A673 (cell line): Measurements from ENCODE around the gene SCAMP5. TPM values are rescaled to one million over a fixed set of nuclear protein-coding genes. Genes with fewer than 3 reads are reported as not detected.

Experiments used
- BruUV-seq: library from RNA; stranded (reverse); fragments of 400-500 nt; replicated peaks from 2 replicates; lab custom pipeline; 2021; lab: Mats Ljungman, UMichigan
- CTCF ChIA-PET: fragments of 300-600 bp; sonication (Branson Sonifier 250); formaldehyde crosslinking; loops from one replicate; lab custom pipeline; 2022; ENCODE audit warnings: antibody characterized with exemption; lab: Charles Lee
- POLR2A ChIA-PET: fragments of 300-600 bp; sonication (Branson Sonifier 250); formaldehyde crosslinking; loops from one replicate; lab custom pipeline; 2022; ENCODE audit warnings: antibody characterized with exemption; ENCODE audit not compliant: low non-redundant PET; lab: Charles Lee
- DNase-seq: peaks from one replicate; pipeline ENCODE4 v3.0.0-alpha.2; 2015; ENCODE audit warnings: low spot score
- H3K27ac ChIP-seq: fragments of 200-600 bp; sonication (generic); 2 replicates; pipeline ENCODE4 v1.5.1; 2016; ENCODE audit warnings: mixed run types, low read depth, mild to moderate bottlenecking, mixed read lengths, antibody characterized with exemption, low read length; ENCODE audit not compliant: poor library complexity, severe bottlenecking
- H3K27me3 ChIP-seq: fragments of 200-600 bp; sonication (generic); replicated peaks from 2 replicates; pipeline ENCODE4 v1.6.1; 2017; ENCODE audit warnings: mixed run types, low read depth, mild to moderate bottlenecking, mixed read lengths, antibody characterized with exemption, low read length; ENCODE audit not compliant: insufficient read depth, poor library complexity
- H3K36me3 ChIP-seq: fragments of 200-600 bp; sonication (generic); 2 replicates; pipeline ENCODE4 v1.6.1; 2016; ENCODE audit warnings: mixed run types, mild to moderate bottlenecking, mixed read lengths, antibody characterized with exemption, low read length; ENCODE audit not compliant: insufficient read depth, poor library complexity, severe bottlenecking
- H3K4me1 ChIP-seq: fragments of 200-600 bp; sonication (generic); 2 replicates; pipeline ENCODE4 v1.6.1; 2017; ENCODE audit warnings: mixed run types, mild to moderate bottlenecking, mixed read lengths, antibody characterized with exemption, low read length; ENCODE audit not compliant: insufficient read depth, poor library complexity, severe bottlenecking
- H3K4me3 ChIP-seq: fragments of 200-600 bp; sonication (generic); 2 replicates; pipeline ENCODE4 v1.5.1; 2016; ENCODE audit warnings: low read depth, mixed run types, mild to moderate bottlenecking, mixed read lengths, low read length; ENCODE audit not compliant: poor library complexity, severe bottlenecking
- H3K9me3 ChIP-seq: fragments of 200-600 bp; sonication (generic); 2 replicates; pipeline ENCODE4 v1.6.1; 2016; ENCODE audit warnings: mixed run types, low read depth, mild to moderate bottlenecking, mixed read lengths, antibody characterized with exemption, low read length; ENCODE audit not compliant: poor library complexity, severe bottlenecking
- EZH2 ChIP-seq: fragments of 200-600 bp; sonication (generic); IDR thresholded peaks from 2 replicates; pipeline ENCODE4 v1.6.1; 2017; ENCODE audit warnings: borderline replicate concordance, low read depth, mild to moderate bottlenecking, mixed read lengths, antibody characterized with exemption, low read length; ENCODE audit not compliant: poor library complexity, severe bottlenecking
- intact Hi-C: fragments of 100-400 bp; cut with micrococcal nuclease; formaldehyde crosslinking; loops from one replicate; pipeline ENCODE4 v1.10.0; 2022; ENCODE audit not compliant: unreplicated experiment
- total RNA-seq: library from RNA; stranded (reverse); gene quantifications from 2 replicates; pipeline ENCODE4 v1.2.3, GENCODE V29; 2021
- TF ChIP-seq, protein P1 (sequence below): fragments of 300-800, 200-600 bp; sonication (generic); conservative IDR thresholded peaks from 2 replicates; pipeline ENCODE4 v1.5.1; 2017; ENCODE audit warnings: low read depth, mild to moderate bottlenecking, antibody characterized with exemption, low read length, moderate library complexity, mixed read lengths

SCAMP5 gene
- total RNA-seq, 1 experiment from 2014 or later, result 3.8 TPM

- no TSS peak for BruUV-seq
- no peak for DNase-seq
- H3K27ac ChIP-seq, result no peak overlapping the region
Observed at GRCh38 chr15:74995779-74996765, 709 bp downstream of the SCAMP5 start.

DNA sequence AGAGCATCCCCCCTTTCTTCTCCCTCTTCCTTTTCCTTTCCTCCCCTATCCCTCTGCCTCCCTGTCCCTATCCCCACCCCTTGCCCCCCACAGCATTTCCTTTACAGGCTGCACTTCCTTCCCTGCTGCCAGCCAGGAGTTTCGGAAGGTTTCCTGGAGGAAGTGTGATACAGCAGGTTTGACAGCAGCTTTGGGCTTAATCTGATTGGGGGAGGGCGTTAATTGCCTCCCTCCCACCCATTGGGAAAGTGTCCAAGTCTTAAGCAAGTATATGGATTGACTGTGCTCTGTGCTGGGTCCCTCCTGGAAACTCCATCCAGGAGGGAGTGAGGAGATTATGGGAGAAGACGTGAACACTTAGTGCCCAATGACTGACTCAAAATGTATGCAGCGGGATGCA, 1.8 kb downstream of the SCAMP5 start:
- CTCF ChIA-PET, result interaction anchor here (0.7 kb wide), 1 partner anchor 625 kb away, joined by 3 read pairs; no protein-coding TSS in a partner anchor
- no peak overlapping the region for H3K4me3 ChIP-seq

More at GRCh38 chr15:74995779-74996765, 709 bp downstream of the SCAMP5 start:
- POLR2A ChIA-PET, result interaction anchor here (0.6 kb wide), 1 partner anchor 37 kb away, joined by 10 read pairs; no protein-coding TSS in a partner anchor
- Histone ChIP-seq H3K4me3 (peak overlapping the region; percentile 60), H3K4me1 (peaks cover 5% of the 10 kb centered on the region), H3K27me3 (peaks cover 11% of the 10 kb centered on the region), H3K36me3 (no peaks in the 10 kb centered on the region), H3K9me3 (no peaks in the 10 kb centered on the region)
- intact Hi-C loops, result no loop called here
- TF ChIP-seq EZH2, result no peak
- TF ChIP-seq, protein P1, sequence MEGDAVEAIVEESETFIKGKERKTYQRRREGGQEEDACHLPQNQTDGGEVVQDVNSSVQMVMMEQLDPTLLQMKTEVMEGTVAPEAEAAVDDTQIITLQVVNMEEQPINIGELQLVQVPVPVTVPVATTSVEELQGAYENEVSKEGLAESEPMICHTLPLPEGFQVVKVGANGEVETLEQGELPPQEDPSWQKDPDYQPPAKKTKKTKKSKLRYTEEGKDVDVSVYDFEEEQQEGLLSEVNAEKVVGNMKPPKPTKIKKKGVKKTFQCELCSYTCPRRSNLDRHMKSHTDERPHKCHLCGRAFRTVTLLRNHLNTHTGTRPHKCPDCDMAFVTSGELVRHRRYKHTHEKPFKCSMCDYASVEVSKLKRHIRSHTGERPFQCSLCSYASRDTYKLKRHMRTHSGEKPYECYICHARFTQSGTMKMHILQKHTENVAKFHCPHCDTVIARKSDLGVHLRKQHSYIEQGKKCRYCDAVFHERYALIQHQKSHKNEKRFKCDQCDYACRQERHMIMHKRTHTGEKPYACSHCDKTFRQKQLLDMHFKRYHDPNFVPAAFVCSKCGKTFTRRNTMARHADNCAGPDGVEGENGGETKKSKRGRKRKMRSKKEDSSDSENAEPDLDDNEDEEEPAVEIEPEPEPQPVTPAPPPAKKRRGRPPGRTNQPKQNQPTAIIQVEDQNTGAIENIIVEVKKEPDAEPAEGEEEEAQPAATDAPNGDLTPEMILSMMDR, result no peak
- CTCF ChIA-PET, result no interaction called here

GRCh38 chr15:74997543-74997942, 2.2 kb downstream of the SCAMP5 start:
- no peak overlapping the region for H3K4me3 ChIP-seq
- peaks cover 6% of the 10 kb centered on the region for H3K27me3 ChIP-seq
- ChIA-PET CTCF (interaction anchor here (0.7 kb wide), 1 partner anchor 625 kb away, joined by 3 read pairs; no protein-coding TSS in a partner anchor), POLR2A (no interaction called here)
- peaks cover 5% of the 10 kb centered on the region for H3K4me1 ChIP-seq
- no peak for TF ChIP-seq EZH2
- TF ChIP-seq, protein P1, result no peak
- H3K36me3 ChIP-seq, result no peaks in the 10 kb centered on the region
- DNase-seq, result no peak
- H3K9me3 ChIP-seq, result no peaks in the 10 kb centered on the region
- intact Hi-C loops, result no loop called here
- no TSS peak for BruUV-seq
- H3K27ac ChIP-seq, result no peak overlapping the region

More for the DNA sequence above, 1.8 kb downstream of the SCAMP5 start:
- POLR2A ChIA-PET, result no interaction called here
- BruUV-seq, result no TSS peak
- Histone ChIP-seq H3K36me3 (no peaks in the 10 kb centered on the region), H3K27ac (no peak overlapping the region), H3K4me1 (peaks cover 5% of the 10 kb centered on the region), H3K9me3 (no peaks in the 10 kb centered on the region), H3K27me3 (peaks cover 6% of the 10 kb centered on the region)
- DNase-seq, result no peak
- intact Hi-C loops, result no loop called here
- TF ChIP-seq, protein P1, result no peak
- TF ChIP-seq EZH2, result no peak
